GM19239 (cell line): ENCODE results near the gene DNPH1.

ENCODE experiments used
- DNase-seq: peaks from one replicate; pipeline ENCODE4 v3.0.0; 2011; ENCODE audit warnings: low spot score; ENCODE audit not compliant: insufficient read length
- FAIRE-seq: peaks from 2 replicates; lab custom pipeline; 2011; peaks lifted over from hg19 to GRCh38; lab: Jason Lieb, UNC

Gene DNPH1

GRCh38 chr6:43186706-43187105 is 42.6 kb downstream of the DNPH1 start:
- FAIRE-seq = no peak

GRCh38 chr6:43186019-43186418 is 43.3 kb downstream of the DNPH1 start:
- DNase-seq = no peak
- no peak for FAIRE-seq

More at GRCh38 chr6:43186706-43187105, 42.6 kb downstream of the DNPH1 start:
- DNase-seq = no peak

- DNase-seq (no peak), FAIRE-seq (no peak)
These were observed 43.8 kb downstream of the DNPH1 start for GRCh38 chr6:43185391-43185985.

GRCh38 chr6:43184268-43184985 is 44.9 kb downstream of the DNPH1 start:
- no peak for DNase-seq
- FAIRE-seq = no peak

GRCh38 chr6:43183441-43183840 is 45.8 kb downstream of the DNPH1 start:
- FAIRE-seq = no peak

GRCh38 chr6:43181942-43182860 is 47.1 kb downstream of the DNPH1 start, which contains the start of gene CUL9:
Gene CUL9 (plus strand): TSS chr6:43182196. CDS start chr6:43184311, 2,115 bp downstream.
- FAIRE-seq (peak; percentile 87), DNase-seq (peak; percentile 88)

More at GRCh38 chr6:43183441-43183840, 45.8 kb downstream of the DNPH1 start:
- no peak for DNase-seq

- FAIRE-seq (no peak), DNase-seq (no peak)
These were observed 47.7 kb downstream of the DNPH1 start for GRCh38 chr6:43181621-43181941.

- FAIRE-seq (no peak), DNase-seq (no peak)
These were observed 48.3 kb downstream of the DNPH1 start for GRCh38 chr6:43180985-43181384.

GRCh38 chr6:43180058-43180457 is 49.2 kb downstream of the DNPH1 start:
- no peak for DNase-seq
- FAIRE-seq = no peak

- DNase-seq = no peak
- no peak for FAIRE-seq
These were observed 50.1 kb downstream of the DNPH1 start for GRCh38 chr6:43178951-43179830.

- no peak for FAIRE-seq
- DNase-seq = no peak
These were observed 51.1 kb downstream of the DNPH1 start for GRCh38 chr6:43178150-43178549.

GRCh38 chr6:43176423-43176786 is 52.9 kb downstream of the DNPH1 start:
- no peak for DNase-seq
- FAIRE-seq = no peak

GRCh38 chr6:43175676-43176422 is 53.4 kb downstream of the DNPH1 start:
- DNase-seq (no peak), FAIRE-seq (no peak)
